HL-60 (cell line): Measurements from ENCODE around the gene KLRC1.

Experiments
- DNase-seq, 2 experiments: peaks; one replicate each; pipeline ENCODE4 v3.0.0-alpha.2; 2010 to 2020; ENCODE audit warnings: low read depth in 1 of 2, low spot score in 1 of 2
- H3K27ac ChIP-seq: fragments of 250-450 bp; sonication (Bioruptor Pico); replicated peaks from 2 replicates; pipeline ENCODE4 v1.5.1; 2020; ENCODE audit warnings: mild to moderate bottlenecking, moderate library complexity
- H3K27me3 ChIP-seq: fragments of 250-450 bp; sonication (Bioruptor Pico); 2 replicates; pipeline ENCODE4 v1.5.1; 2021; ENCODE audit warnings: mild to moderate bottlenecking, moderate library complexity; ENCODE audit not compliant: insufficient read depth, poor library complexity, severe bottlenecking
- H3K4me3 ChIP-seq: replicated peaks from 2 replicates; pipeline ENCODE4 v1.5.1; 2011; ENCODE audit warnings: mild to moderate bottlenecking, control low read depth, low read length; ENCODE audit not compliant: insufficient read depth
- CTCF ChIP-seq: IDR thresholded peaks from one replicate; pipeline ENCODE4 v1.5.1; 2011; ENCODE audit warnings: low read length, control low read depth, inconsistent platforms; ENCODE audit not compliant: insufficient read depth
- GABPA ChIP-seq: IDR thresholded peaks from 2 replicates; pipeline ENCODE4 v1.6.1; 2012; ENCODE audit warnings: low read depth
- POLR2AphosphoS5 ChIP-seq: IDR thresholded peaks from 2 replicates; pipeline ENCODE4 v1.6.1; 2012; ENCODE audit warnings: low read depth
- REST ChIP-seq: IDR thresholded peaks from 2 replicates; pipeline ENCODE4 v1.6.1; 2012; ENCODE audit warnings: low read depth; ENCODE audit not compliant: insufficient replicate concordance
- SPI1 ChIP-seq: IDR thresholded peaks from 2 replicates; pipeline ENCODE4 v1.6.1; 2012; ENCODE audit warnings: low read depth, mild to moderate bottlenecking, borderline replicate concordance
- long read RNA-seq: library from polyadenylated mRNA; unstranded; transcript quantifications from one replicate; pipeline ENCODE4 v2.0.0, GENCODE V29; 2020

The KLRC1 gene
- long read RNA-seq = 0 reads

GRCh38 chr12:10453156-10453555, at the start of gene KLRC1:
KLRC1 (minus strand) TSS chr12:10453377; CDS start chr12:10451156, 2,221 bp downstream.
- TF ChIP-seq SPI1 (no peak), CTCF (no peak), GABPA (no peak), REST (no peak), POLR2AphosphoS5 (no peak)
- Histone ChIP-seq H3K4me3 (no peak within 1 kb of the TSS), H3K27me3 (no peaks in the 10 kb centered on the region), H3K27ac (no peak within 1 kb of the TSS)
- DNase-seq = no peak

- DNase-seq = no peak
- no peaks in the 10 kb centered on the region for H3K27me3 ChIP-seq
- no peak overlapping the region for H3K4me3 ChIP-seq
- H3K27ac ChIP-seq = no peak overlapping the region
- TF ChIP-seq CTCF (no peak), SPI1 (no peak), GABPA (no peak), POLR2AphosphoS5 (no peak), REST (no peak)
Measured at GRCh38 chr12:10501030-10501429, 47.9 kb upstream of the KLRC1 start.

GRCh38 chr12:10498042-10498441, 44.9 kb upstream of the KLRC1 start:
- Histone ChIP-seq H3K27ac (no peak overlapping the region), H3K27me3 (no peaks in the 10 kb centered on the region), H3K4me3 (no peak overlapping the region)
- DNase-seq = no peak
- TF ChIP-seq POLR2AphosphoS5 (no peak), SPI1 (no peak), REST (no peak), CTCF (no peak)
